Epithelial cell of umbilical artery (primary cell): Measurements from ENCODE around the gene ZNF333. TPM values are rescaled to one million over a fixed set of nuclear protein-coding genes. Genes with fewer than 3 reads are reported as not detected.

ENCODE experiments used
- total RNA-seq: library from RNA; depleted of rRNA; stranded (reverse); fragments of >200 nt; gene quantifications from 2 replicates; pipeline ENCODE4 v1.2.3, GENCODE V29; 2014

ZNF333 gene
- 11.7 and 23.4 TPM in 2 replicates for total RNA-seq

GRCh38 chr19:14689598-14690503 is at the start of gene ZNF333:
TSS of gene ZNF333 (plus strand) at chr19:14690048. CDS start at chr19:14693492, 3,444 bp downstream.

GRCh38 chr19:14674764-14675163 is 15.1 kb upstream of the ZNF333 start, which contains the start of gene ADGRE3:
TSS of gene ADGRE3 (minus strand) at chr19:14674844. CDS start at chr19:14674770, 74 bp downstream.

GRCh38 chr19:14778110-14778845 is 88.4 kb downstream of the ZNF333 start, which contains the start of gene ADGRE2:
TSS of gene ADGRE2 (minus strand) at chr19:14778560. CDS start at chr19:14776756, 1,804 bp downstream.

Other genes starting within 250 kb of the ZNF333 start
- gene PTGER1, start 214.7 kb upstream of the ZNF333 start, total RNA-seq = 0.65 and 1.2 TPM in 2 replicates
- 144 and 154 TPM in 2 replicates for gene GIPC1, start 193.9 kb upstream of the ZNF333 start, total RNA-seq
- 27.3 and 41.8 TPM in 2 replicates for gene DNAJB1, start 171.7 kb upstream of the ZNF333 start, total RNA-seq
- gene TECR, start 160.5 kb upstream of the ZNF333 start, total RNA-seq = 19.5 and 25.5 TPM in 2 replicates
- gene NDUFB7, start 118.0 kb upstream of the ZNF333 start, total RNA-seq = 335 and 432 TPM in 2 replicates
- gene CLEC17A, start 107.0 kb upstream of the ZNF333 start, total RNA-seq = under 0.01 TPM in 1 of 2 replicates, not detected in the other
- not detected in 2 replicates for gene ADGRE3, start 15.2 kb upstream of the ZNF333 start, total RNA-seq
- gene ADGRE2, start 88.5 kb downstream of the ZNF333 start, total RNA-seq = not detected in 2 replicates
- not detected in 2 replicates for gene OR7A5, start 145.1 kb downstream of the ZNF333 start, total RNA-seq
- gene OR7C1, start 145.1 kb downstream of the ZNF333 start, total RNA-seq = not detected in 2 replicates
- gene OR7A10, start 158.9 kb downstream of the ZNF333 start, total RNA-seq = not detected in 2 replicates
- not detected in 2 replicates for gene OR7A17, start 196.1 kb downstream of the ZNF333 start, total RNA-seq